ENCODE results near the gene PHF12.
"Not testable (repeated sequence)": the region's sequence is repeated elsewhere in the genome, so short reads cannot be mapped to it uniquely, and the experiment has no call there.

Gene PHF12

GRCh38 chr17:28928061-28928460 lies 23.3 kb downstream of the PHF12 start:
- DNase-seq, result peak; percentile 68

- no peak for DNase-seq
These were observed 24.5 kb downstream of the PHF12 start for GRCh38 chr17:28926786-28927185.

- DNase-seq, result no peak
These were observed 25.0 kb downstream of the PHF12 start for GRCh38 chr17:28926366-28926765.

GRCh38 chr17:28925912-28926365 lies 25.4 kb downstream of the PHF12 start:
- DNase-seq, result peak; percentile 85

- no peak for DNase-seq
These were observed 31.1 kb downstream of the PHF12 start for GRCh38 chr17:28920201-28920600.

- no peak for DNase-seq
These were observed 33.0 kb downstream of the PHF12 start for GRCh38 chr17:28918295-28918694.

- DNase-seq, result no peak
These were observed 33.9 kb downstream of the PHF12 start for GRCh38 chr17:28917465-28917864.

GRCh38 chr17:28917029-28917428 lies 34.3 kb downstream of the PHF12 start:
- DNase-seq, result no peak

- DNase-seq, result no peak
These were observed 34.9 kb downstream of the PHF12 start for GRCh38 chr17:28916302-28916934.

GRCh38 chr17:28912938-28913333 lies 38.4 kb downstream of the PHF12 start:
- no peak for DNase-seq

- no peak for DNase-seq
These were observed 38.9 kb downstream of the PHF12 start for GRCh38 chr17:28912281-28912937.

- no peak for DNase-seq
These were observed 39.8 kb downstream of the PHF12 start for GRCh38 chr17:28911411-28912045.

- DNase-seq, result no peak
These were observed 40.8 kb downstream of the PHF12 start for GRCh38 chr17:28910534-28910933.

- peak; percentile 79 for DNase-seq
These were observed 42.6 kb downstream of the PHF12 start for GRCh38 chr17:28908640-28909167.

GRCh38 chr17:28907709-28908475 lies 43.4 kb downstream of the PHF12 start:
- DNase-seq, result no peak

- no peak for DNase-seq
These were observed 44.4 kb downstream of the PHF12 start for GRCh38 chr17:28906706-28907438.

- DNase-seq, result no peak
These were observed 45.0 kb downstream of the PHF12 start for GRCh38 chr17:28906276-28906675.

GRCh38 chr17:28904800-28905199 lies 46.5 kb downstream of the PHF12 start:
- no peak for DNase-seq

GRCh38 chr17:28903546-28903841 lies 47.8 kb downstream of the PHF12 start:
- not testable (repeated sequence) for DNase-seq

GRCh38 chr17:28902819-28903545 lies 48.3 kb downstream of the PHF12 start, which contains the start of gene DHRS13:
DHRS13 (minus strand) TSS chr17:28903079; CDS start chr17:28902944, 135 bp downstream.
- DNase-seq, result peak; percentile 90

Measured in EL (cell line).